Stimulated activated CD4-positive, alpha-beta T cell treated with anti-CD3 and anti-CD28 coated beads, Interleukin-1b, Interleukin-23, amount 100 ng/mL, for 1 hour (primary cell): ENCODE data around the gene DNAJB9.
"Not testable (repeated sequence)": the region's sequence is repeated elsewhere in the genome, so short reads cannot be mapped to it uniquely, and the experiment has no call there.

Source experiments
- DNase-seq, 2 donors: peaks; one replicate each; pipeline ENCODE4 v3.0.0-alpha.2; 2020; ENCODE audit warnings: low read depth in 2 of 2

DNAJB9 gene

GRCh38 chr7:108569381-108570145 is at the start of gene DNAJB9, which contains the start of gene THAP5:
TSS of gene DNAJB9 (plus strand) at chr7:108569874. CDS start at chr7:108571727, 1,853 bp downstream.
TSS of gene THAP5 (minus strand) at chr7:108569706. CDS start at chr7:108569569, 137 bp downstream.
- peak; percentile 94 to 95 for DNase-seq

GRCh38 chr7:108522780-108523179 is 46.9 kb upstream of the DNAJB9 start:
- no peak for DNase-seq

GRCh38 chr7:108525327-108525984 is 44.2 kb upstream of the DNAJB9 start:
- peak in 1 of 2 donors; percentile 3 for DNase-seq

GRCh38 chr7:108525985-108526767 is 43.5 kb upstream of the DNAJB9 start, which contains the start of gene PNPLA8:
TSS of gene PNPLA8 (minus strand) at chr7:108526135. CDS start at chr7:108515491, 10,644 bp downstream.
- DNase-seq, result peak; percentile 97 to 100

- no peak for DNase-seq
Observed at GRCh38 chr7:108526768-108527017, 43.0 kb upstream of the DNAJB9 start.

- DNase-seq, result no peak
Observed at GRCh38 chr7:108528183-108528712, 41.4 kb upstream of the DNAJB9 start.

- no peak for DNase-seq
Observed at GRCh38 chr7:108529341-108529740, 40.3 kb upstream of the DNAJB9 start.

GRCh38 chr7:108533712-108534111 is 36.0 kb upstream of the DNAJB9 start:
- no peak for DNase-seq

- no peak for DNase-seq
Observed at GRCh38 chr7:108535257-108535656, 34.4 kb upstream of the DNAJB9 start.

GRCh38 chr7:108535744-108536143 is 33.9 kb upstream of the DNAJB9 start:
- DNase-seq, result no peak

GRCh38 chr7:108537229-108537628 is 32.4 kb upstream of the DNAJB9 start:
- no peak for DNase-seq

- DNase-seq, result not testable (repeated sequence)
Observed at GRCh38 chr7:108538236-108538635, 31.4 kb upstream of the DNAJB9 start.

GRCh38 chr7:108538685-108539084 is 31.0 kb upstream of the DNAJB9 start:
- DNase-seq, result not testable (repeated sequence)

GRCh38 chr7:108541478-108541877 is 28.2 kb upstream of the DNAJB9 start:
- DNase-seq, result no peak

GRCh38 chr7:108548141-108548896 is 21.4 kb upstream of the DNAJB9 start:
- DNase-seq, result not testable (repeated sequence)

GRCh38 chr7:108556665-108557064 is 13.0 kb upstream of the DNAJB9 start:
- not testable (repeated sequence) for DNase-seq

- DNase-seq, result no peak
Observed at GRCh38 chr7:108557191-108557590, 12.5 kb upstream of the DNAJB9 start.

GRCh38 chr7:108557617-108558016 is 12.1 kb upstream of the DNAJB9 start:
- DNase-seq, result no peak

- no peak for DNase-seq
Observed at GRCh38 chr7:108559253-108559652, 10.4 kb upstream of the DNAJB9 start.

GRCh38 chr7:108561047-108561619 is 8.5 kb upstream of the DNAJB9 start:
- no peak for DNase-seq

GRCh38 chr7:108565987-108566386 is 3.7 kb upstream of the DNAJB9 start:
- no peak for DNase-seq
